Fibroblast of pulmonary artery (primary cell): ENCODE measurements around the gene ARL13B.
A peak's percentile ranks its signal among the peaks of the same experiment; 100 is the strongest.

ENCODE experiments used
- DNase-seq: peaks from one replicate; pipeline ENCODE4 v3.0.0-alpha.2; 2010; ENCODE audit warnings: low read depth
- H3K4me3 ChIP-seq: replicated peaks from 2 replicates; pipeline ENCODE4 v1.5.1; 2011; ENCODE audit warnings: low read depth, mild to moderate bottlenecking, control low read depth, low read length, moderate library complexity
- TF ChIP-seq, protein P1 (sequence below): IDR thresholded peaks from 2 replicates; pipeline ENCODE4 v1.5.1; 2011; ENCODE audit warnings: mild to moderate bottlenecking, control low read depth, low read length, inconsistent platforms; ENCODE audit errors: missing control alignments

Gene ARL13B

DNA sequence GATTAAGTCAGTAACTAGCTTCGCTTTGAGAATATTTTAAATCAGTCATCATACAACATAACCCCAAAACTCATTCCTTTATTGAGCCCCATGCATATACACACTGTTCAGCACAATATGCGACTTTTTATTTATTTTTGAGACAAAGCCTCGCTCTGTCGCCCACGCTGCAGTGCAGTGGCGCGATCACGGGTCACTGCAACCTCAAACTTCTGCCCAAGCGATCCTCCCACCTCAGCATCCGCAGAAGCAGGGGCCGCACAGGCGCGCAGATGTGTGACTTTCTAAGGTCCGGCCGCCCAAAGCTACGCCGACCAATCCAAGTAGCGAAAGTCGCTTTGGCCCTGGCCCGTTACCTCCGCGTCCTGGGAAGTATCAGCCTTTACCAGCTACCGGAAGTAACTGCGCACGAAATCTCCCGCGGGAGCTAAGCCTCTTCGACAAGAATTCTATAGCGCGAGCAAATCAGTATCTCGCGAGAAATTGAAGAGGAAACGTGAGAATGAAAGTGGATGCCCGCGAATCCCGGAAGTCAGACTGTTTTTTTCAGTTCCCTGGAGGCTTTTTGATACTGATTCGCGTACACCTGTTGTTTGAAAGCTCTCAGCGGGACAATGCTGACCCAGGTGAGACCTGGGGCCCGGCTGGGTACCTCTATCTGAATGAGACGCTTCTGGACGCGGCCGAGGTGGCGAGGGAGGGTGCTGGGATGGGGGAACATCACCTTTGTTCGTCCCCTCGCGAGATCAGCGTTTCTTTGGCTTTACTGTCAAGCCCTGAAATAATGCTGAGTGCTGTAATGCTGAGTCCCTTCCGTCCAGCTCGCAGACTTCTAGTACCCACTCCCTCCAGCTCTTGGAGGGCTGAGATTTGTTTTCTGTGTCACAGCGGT lies 82.8 kb downstream of the ARL13B start, which contains the start of the genes DHFR2 and NSUN3:
DHFR2 (minus strand) TSS at position 404 of the 892 bp plus-strand sequence. CDS start 1,405 bp downstream, outside the sequence.
NSUN3 (plus strand) TSS at position 549 of the 892 bp plus-strand sequence; CDS start at position 615, 66 bp downstream.
- H3K4me3 ChIP-seq, result peak within 1 kb of the TSS; percentile 77
- DNase-seq, result peak; percentile 99
- TF ChIP-seq, protein P1, sequence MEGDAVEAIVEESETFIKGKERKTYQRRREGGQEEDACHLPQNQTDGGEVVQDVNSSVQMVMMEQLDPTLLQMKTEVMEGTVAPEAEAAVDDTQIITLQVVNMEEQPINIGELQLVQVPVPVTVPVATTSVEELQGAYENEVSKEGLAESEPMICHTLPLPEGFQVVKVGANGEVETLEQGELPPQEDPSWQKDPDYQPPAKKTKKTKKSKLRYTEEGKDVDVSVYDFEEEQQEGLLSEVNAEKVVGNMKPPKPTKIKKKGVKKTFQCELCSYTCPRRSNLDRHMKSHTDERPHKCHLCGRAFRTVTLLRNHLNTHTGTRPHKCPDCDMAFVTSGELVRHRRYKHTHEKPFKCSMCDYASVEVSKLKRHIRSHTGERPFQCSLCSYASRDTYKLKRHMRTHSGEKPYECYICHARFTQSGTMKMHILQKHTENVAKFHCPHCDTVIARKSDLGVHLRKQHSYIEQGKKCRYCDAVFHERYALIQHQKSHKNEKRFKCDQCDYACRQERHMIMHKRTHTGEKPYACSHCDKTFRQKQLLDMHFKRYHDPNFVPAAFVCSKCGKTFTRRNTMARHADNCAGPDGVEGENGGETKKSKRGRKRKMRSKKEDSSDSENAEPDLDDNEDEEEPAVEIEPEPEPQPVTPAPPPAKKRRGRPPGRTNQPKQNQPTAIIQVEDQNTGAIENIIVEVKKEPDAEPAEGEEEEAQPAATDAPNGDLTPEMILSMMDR, result no peak

DNA sequence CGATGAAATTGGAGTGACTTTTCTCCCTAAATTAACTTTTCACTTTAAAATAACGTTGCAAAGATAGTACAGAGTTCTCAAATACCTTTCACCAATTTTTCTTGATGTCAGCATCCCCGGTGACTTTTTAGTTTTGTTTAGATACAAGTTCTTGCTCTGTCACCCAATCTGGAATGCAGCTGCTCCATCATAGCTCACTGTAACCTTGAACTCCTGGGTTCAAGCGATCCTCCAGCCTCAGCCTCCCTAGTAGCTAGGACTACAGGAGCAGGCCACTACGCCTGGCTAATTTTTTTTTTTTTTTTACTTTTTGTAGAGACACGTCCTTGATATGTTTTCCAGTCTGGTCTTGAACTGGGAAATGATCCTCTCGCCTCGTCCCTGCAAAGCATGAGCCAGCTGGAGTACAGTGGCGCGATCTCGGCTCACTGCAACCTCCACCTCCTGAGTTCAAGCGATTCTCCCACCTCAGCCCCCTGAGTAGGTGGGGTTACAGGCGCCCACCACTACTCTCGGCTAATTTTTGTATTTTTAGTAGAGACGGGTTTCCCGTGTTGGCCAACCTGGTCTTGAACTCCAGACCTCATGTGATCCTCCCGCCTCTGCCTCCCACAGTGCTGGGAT lies 83.7 kb downstream of the ARL13B start:
- peak overlapping the region; percentile 77 for H3K4me3 ChIP-seq
- TF ChIP-seq, protein P1, result no peak
- no peak for DNase-seq

DNA sequence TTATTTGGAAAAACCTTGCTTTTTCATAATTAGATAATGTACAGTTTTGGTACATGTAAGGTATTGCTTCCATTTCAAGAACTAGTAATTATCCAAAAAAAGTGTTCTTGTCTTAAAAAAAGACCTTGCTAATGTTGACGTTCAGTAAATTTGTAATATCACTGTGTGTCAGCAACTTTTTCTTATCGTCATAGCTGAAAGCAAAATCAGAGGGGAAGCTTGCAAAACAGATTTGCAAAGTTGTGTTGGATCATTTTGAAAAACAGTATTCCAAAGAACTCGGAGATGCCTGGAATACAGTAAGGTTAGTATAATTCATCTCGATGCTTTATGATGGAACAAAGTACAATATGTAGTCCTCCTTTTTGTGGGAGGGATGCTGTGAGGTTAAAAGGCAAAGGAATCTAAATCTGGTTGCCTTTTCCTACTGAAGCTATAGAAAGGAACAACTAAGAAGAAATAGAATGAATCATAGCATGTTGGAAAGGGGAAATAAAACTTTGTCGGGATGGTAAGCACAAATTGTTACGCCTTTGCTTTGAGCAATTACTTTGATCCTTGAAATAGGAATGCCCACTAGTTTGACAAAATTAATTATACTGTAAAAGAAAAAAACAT lies 84.4 kb downstream of the ARL13B start:
- TF ChIP-seq, protein P1, result no peak
- DNase-seq, result no peak
- peak overlapping the region; percentile 6 for H3K4me3 ChIP-seq

DNA sequence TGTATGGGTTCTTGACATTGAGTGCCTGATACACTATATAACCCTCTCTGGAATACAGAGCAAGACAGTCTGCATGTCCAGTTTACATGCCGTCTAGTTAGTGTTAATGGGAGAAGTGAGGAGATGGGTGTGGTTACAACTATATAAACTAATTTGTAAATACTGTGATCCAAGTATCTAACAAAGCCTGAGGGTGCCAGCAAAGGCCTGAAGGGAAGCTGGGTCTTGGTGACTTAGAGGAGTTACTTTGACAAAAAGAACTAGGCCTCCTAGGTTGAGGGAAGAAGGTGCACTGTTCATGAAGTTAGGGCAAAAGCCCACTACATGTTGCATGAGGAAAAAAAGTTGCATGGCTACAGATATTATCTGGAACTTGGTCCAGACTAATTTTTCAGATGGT lies 85.2 kb downstream of the ARL13B start:
- no peak for DNase-seq
- H3K4me3 ChIP-seq, result no peak overlapping the region
- TF ChIP-seq, protein P1, result no peak

DNA sequence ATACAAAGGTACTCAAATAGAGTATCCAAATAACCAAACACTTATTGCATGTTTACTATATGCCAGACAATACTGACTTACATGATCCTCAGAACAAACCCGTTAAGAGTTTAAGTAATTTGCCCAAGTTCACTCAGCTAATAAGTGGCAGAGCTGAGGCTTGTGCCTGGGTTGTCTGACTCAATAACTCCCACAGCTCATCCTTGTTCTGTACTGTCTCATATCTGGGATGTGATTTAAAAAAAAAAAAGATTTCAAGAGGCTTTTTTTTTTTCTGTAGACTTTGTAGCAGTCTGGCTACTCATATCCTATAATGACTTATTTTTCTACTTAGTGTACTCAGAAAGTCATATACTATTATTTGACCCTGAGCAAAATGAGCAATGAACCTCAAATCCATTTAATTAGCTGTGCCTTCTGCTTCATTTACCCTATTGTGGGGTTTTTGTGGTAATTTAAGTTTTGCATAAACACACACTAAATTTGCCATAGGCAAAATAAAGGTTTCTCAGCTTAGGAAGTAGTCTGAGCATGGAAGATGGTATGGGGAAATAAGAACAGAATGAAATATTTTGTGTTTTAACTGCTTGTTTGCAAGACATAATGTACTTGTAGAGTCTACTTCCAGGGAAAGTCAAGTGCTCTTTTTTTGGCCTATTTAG lies 86.0 kb downstream of the ARL13B start:
- TF ChIP-seq, protein P1, result no peak
- no peak overlapping the region for H3K4me3 ChIP-seq
- no peak for DNase-seq
